Muscle of leg (tissue), 11 donors: ENCODE measurements around the gene EFCAB11. TPM values are rescaled to one million over a fixed set of nuclear protein-coding genes. Genes with fewer than 3 reads are reported as not detected.
A peak's percentile ranks its signal among the peaks of the same experiment; 100 is the strongest.

Source experiments
- DNase-seq: peaks from one replicate; pipeline ENCODE4 v3.0.0; 2013
- H3K27ac ChIP-seq: one replicate; pipeline ENCODE4 v1.5.1; 2013; ENCODE audit warnings: mild to moderate bottlenecking, low read length, control low read depth
- H3K27me3 ChIP-seq: one replicate; pipeline ENCODE4 v1.6.1; 2013; ENCODE audit warnings: low read length; ENCODE audit not compliant: control insufficient read depth, insufficient read depth
- H3K36me3 ChIP-seq: one replicate; pipeline ENCODE4 v1.6.1; 2013; ENCODE audit warnings: low read length; ENCODE audit not compliant: control insufficient read depth, insufficient read depth
- H3K4me1 ChIP-seq: one replicate; pipeline ENCODE4 v1.6.1; 2013; ENCODE audit warnings: low read length; ENCODE audit not compliant: control insufficient read depth, insufficient read depth
- H3K4me3 ChIP-seq: one replicate; pipeline ENCODE4 v1.5.1; 2013; ENCODE audit warnings: low read length, control low read depth
- H3K9me3 ChIP-seq: replicated peaks from 2 replicates; pipeline ENCODE4 v1.6.1; 2013; ENCODE audit warnings: low read depth, low read length; ENCODE audit not compliant: control insufficient read depth
- WGBS: methylation state at CpG from one replicate; pipeline ENCODE4 v1.1.5; 2013; ENCODE audit warnings: missing lambda C conversion rate; ENCODE audit not compliant: insufficient coverage; 5-methylcytosine and 5-hydroxymethylcytosine counted together
- polyA plus RNA-seq, 8 donors: library from polyadenylated mRNA; unstranded; fragments of 120-200 nt; gene quantifications; one replicate each; pipeline versions ENCODE4 v1.2.1 to v1.2.3, GENCODE V29; 2013; ENCODE audit warnings: inconsistent platforms in 1 of 8, low replicate concordance in 1 of 8; ENCODE audit not compliant: insufficient read length in 8 of 8, insufficient read depth in 1 of 8
- total RNA-seq: library from RNA; stranded (reverse); fragments of 120-200 nt; gene quantifications from one replicate; pipeline ENCODE4 v1.2.4, GENCODE V29; 2013

EFCAB11 gene
- total and polyA plus RNA-seq, 9 donors, result 5.5 to 8.6 (median 6.5) TPM

- peaks cover 14% of the 10 kb centered on the region for H3K4me1 ChIP-seq
- WGBS, result no CpG with 5 or more reads among the region's 1 CpG
- H3K4me3 ChIP-seq, result no peak overlapping the region
- no peaks in the 10 kb centered on the region for H3K27me3 ChIP-seq
- DNase-seq, result no peak
- peaks cover 32% of the 10 kb centered on the region for H3K36me3 ChIP-seq
- H3K9me3 ChIP-seq, result no peaks in the 10 kb centered on the region
- no peak overlapping the region for H3K27ac ChIP-seq
These were observed 4.4 kb upstream of the EFCAB11 start for GRCh38 chr14:89958966-89959365.

- Histone ChIP-seq H3K27me3 (no peaks in the 10 kb centered on the region), H3K4me1 (peaks cover 14% of the 10 kb centered on the region), H3K9me3 (no peaks in the 10 kb centered on the region), H3K4me3 (no peak overlapping the region), H3K36me3 (peaks cover 21% of the 10 kb centered on the region), H3K27ac (no peak overlapping the region)
- DNase-seq, result no peak
- WGBS, result 92% methylated on average over 6 of the region's 8 CpGs
These were observed 3.3 kb upstream of the EFCAB11 start for GRCh38 chr14:89957791-89958190.

DNA sequence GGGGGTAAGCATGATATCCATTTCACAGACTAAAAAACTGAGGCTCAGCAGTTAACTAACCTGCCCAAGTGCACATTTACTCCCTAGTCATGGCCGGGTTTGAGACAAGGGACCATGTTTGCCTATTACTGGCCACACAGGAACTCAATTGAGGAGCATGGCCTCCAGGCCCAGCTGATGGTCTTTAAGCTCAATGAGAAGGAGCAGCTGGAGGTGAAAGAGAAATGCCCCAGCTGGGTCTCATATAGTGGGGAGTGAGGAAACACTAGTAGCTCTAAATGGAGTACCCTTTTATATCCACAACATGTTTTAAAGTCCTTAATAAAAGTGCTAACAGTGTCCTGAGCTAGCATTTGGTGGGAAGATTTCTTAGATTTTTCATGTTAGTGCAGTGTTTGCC, 2.8 kb upstream of the EFCAB11 start:
- Histone ChIP-seq H3K4me3 (no peak overlapping the region), H3K9me3 (no peaks in the 10 kb centered on the region), H3K4me1 (peaks cover 14% of the 10 kb centered on the region), H3K27ac (no peak overlapping the region), H3K27me3 (no peaks in the 10 kb centered on the region), H3K36me3 (peaks cover 21% of the 10 kb centered on the region)
- 80% methylated on average over 1 of the region's 1 CpG for WGBS
- no peak for DNase-seq

- Histone ChIP-seq H3K27me3 (no peaks in the 10 kb centered on the region), H3K27ac (peak overlapping the region; percentile 96), H3K4me1 (peaks cover 14% of the 10 kb centered on the region), H3K36me3 (peaks cover 22% of the 10 kb centered on the region), H3K4me3 (peak overlapping the region; percentile 77), H3K9me3 (no peaks in the 10 kb centered on the region)
- WGBS, result 21% methylated on average over 15 of the region's 15 CpGs
- no peak for DNase-seq
These were observed 2.1 kb upstream of the EFCAB11 start for GRCh38 chr14:89956661-89957009.

GRCh38 chr14:89955745-89956660, 1.5 kb upstream of the EFCAB11 start, which contains the start of gene TDP1:
Gene TDP1 (plus strand): TSS chr14:89955927. CDS start chr14:89963115, 7,188 bp downstream.
- peak; percentile 99 for DNase-seq

DNA sequence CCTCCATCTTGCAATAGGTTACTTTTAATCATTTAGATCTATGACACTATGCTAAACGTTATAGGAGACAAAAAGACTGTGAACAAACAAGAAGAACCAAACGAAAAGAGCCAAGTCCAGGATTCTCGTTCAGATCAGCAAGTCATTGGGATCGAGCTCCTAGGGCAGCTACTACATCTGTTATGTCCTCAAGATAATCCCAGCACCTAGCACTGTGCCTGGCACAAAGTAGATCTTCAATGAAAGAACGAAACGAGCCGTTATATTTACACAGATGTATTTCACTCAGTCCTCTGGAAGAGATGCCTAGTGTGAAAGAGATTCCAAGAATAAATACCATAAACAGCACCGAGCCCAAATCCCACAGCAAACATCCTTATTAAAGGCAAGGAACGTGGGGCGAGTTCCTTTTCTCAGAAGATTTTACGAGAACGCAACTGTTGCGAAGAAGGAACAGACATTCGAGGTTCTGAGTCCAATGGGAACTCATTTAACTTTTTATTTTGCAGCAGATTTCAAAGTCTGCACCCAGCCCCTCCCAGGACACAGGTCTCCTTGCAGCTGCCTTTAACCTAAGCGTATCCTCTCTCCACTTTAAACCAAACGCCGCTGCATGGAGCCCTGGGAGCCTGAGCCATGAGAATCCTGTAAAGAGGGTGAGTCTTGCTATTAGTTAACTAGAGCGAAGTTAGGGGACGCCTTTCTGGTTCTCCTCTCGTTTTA, 653 bp upstream of the EFCAB11 start:
- Histone ChIP-seq H3K9me3 (no peaks in the 10 kb centered on the region), H3K4me3 (peak overlapping the region; percentile 77), H3K4me1 (peaks cover 14% of the 10 kb centered on the region), H3K27ac (peak overlapping the region; percentile 89), H3K36me3 (peaks cover 25% of the 10 kb centered on the region), H3K27me3 (no peaks in the 10 kb centered on the region)
- DNase-seq, result no peak
- 0% methylated on average over 10 of the region's 20 CpGs for WGBS

More at GRCh38 chr14:89955745-89956660, 1.5 kb upstream of the EFCAB11 start, which contains the start of gene TDP1:
- Histone ChIP-seq H3K9me3 (no peaks in the 10 kb centered on the region), H3K27me3 (no peaks in the 10 kb centered on the region), H3K4me1 (peaks cover 14% of the 10 kb centered on the region), H3K4me3 (peak within 1 kb of the TSS; percentile 77), H3K36me3 (peaks cover 22% of the 10 kb centered on the region), H3K27ac (peak within 1 kb of the TSS; percentile 96)
- WGBS, result under 1% methylated on average over 84 of the region's 84 CpGs

- Histone ChIP-seq H3K4me1 (peaks cover 14% of the 10 kb centered on the region), H3K9me3 (no peaks in the 10 kb centered on the region), H3K4me3 (no peak overlapping the region), H3K27ac (no peak overlapping the region), H3K36me3 (peaks cover 24% of the 10 kb centered on the region), H3K27me3 (no peaks in the 10 kb centered on the region)
- no peak for DNase-seq
- WGBS, result 43% methylated on average over 1 of the region's 1 CpG
These were observed 928 bp downstream of the EFCAB11 start for GRCh38 chr14:89953602-89954001.

DNA sequence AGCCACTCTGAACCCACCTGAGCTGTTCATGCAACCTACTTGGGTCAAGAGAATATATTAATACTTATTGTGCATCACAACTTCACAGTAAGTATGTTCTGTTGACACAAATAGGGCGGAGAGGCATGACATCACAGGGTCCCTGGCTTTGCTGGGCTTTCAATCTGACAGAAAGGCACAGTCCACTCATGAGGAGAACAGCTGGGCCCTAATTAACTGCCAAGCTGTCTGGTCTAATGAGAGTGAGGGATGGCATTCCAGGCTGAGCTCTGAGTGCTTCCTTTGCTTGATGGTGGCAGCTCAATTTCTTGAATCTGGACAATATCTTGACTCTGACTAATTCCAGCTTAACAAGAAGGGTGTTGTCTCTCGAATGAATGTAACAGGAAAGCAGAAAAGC, 2.0 kb downstream of the EFCAB11 start:
- WGBS, result 100% methylated on average over 1 of the region's 2 CpGs
- DNase-seq, result no peak
- no peak overlapping the region for H3K27ac ChIP-seq
- no peaks in the 10 kb centered on the region for H3K27me3 ChIP-seq
- H3K4me1 ChIP-seq, result peaks cover 14% of the 10 kb centered on the region
- H3K9me3 ChIP-seq, result no peaks in the 10 kb centered on the region
- peaks cover 14% of the 10 kb centered on the region for H3K36me3 ChIP-seq
- H3K4me3 ChIP-seq, result no peak overlapping the region

DNA sequence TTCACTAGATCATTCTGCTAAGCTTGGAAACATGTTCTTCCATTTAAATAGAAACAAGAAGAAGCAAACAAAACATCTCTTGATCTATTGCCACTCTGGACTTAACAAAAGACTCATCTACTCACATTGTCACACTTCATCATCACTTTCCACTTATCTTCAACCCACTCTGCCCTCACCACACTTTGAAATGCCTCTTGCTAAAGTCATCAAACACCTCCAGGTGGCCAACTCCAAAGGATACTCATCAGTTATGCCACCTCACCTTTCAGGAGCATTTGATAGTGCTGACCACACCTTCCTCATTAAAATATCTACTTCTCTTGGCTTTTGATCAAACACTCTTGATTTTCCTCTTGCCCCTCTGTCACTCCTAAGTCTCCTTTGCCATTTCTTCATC, 7.2 kb downstream of the EFCAB11 start:
- no peaks in the 10 kb centered on the region for H3K4me1 ChIP-seq

GRCh38 chr14:89941830-89942377, 12.6 kb downstream of the EFCAB11 start:
- Histone ChIP-seq H3K27ac (no peak overlapping the region), H3K4me3 (no peak overlapping the region), H3K4me1 (no peaks in the 10 kb centered on the region), H3K36me3 (no peaks in the 10 kb centered on the region), H3K27me3 (no peaks in the 10 kb centered on the region), H3K9me3 (no peaks in the 10 kb centered on the region)
- no CpG with 5 or more reads among the region's 2 CpGs for WGBS
- DNase-seq, result no peak

More for the DNA sequence above, 7.2 kb downstream of the EFCAB11 start:
- DNase-seq, result no peak
- Histone ChIP-seq H3K27me3 (no peaks in the 10 kb centered on the region), H3K36me3 (peaks cover 9% of the 10 kb centered on the region), H3K27ac (no peak overlapping the region), H3K4me3 (no peak overlapping the region), H3K9me3 (no peaks in the 10 kb centered on the region)
